ENCODE results near the gene GRK1.

- TF ChIP-seq CTCF (IDR thresholded peaks at IDR 0.05 in 8 of 11, conservative IDR thresholded peaks at IDR 0.05 in 3 of 11) (no peak), POLR2A (IDR thresholded peaks at IDR 0.05) (no peak), POLR2AphosphoS5 (IDR thresholded peaks at IDR 0.05) (no peak)
Measured at GRCh38 chr13:113726961-113727411, 60.0 kb downstream of the GRK1 start.
